ENCODE data around the gene PKIG.

DNA sequence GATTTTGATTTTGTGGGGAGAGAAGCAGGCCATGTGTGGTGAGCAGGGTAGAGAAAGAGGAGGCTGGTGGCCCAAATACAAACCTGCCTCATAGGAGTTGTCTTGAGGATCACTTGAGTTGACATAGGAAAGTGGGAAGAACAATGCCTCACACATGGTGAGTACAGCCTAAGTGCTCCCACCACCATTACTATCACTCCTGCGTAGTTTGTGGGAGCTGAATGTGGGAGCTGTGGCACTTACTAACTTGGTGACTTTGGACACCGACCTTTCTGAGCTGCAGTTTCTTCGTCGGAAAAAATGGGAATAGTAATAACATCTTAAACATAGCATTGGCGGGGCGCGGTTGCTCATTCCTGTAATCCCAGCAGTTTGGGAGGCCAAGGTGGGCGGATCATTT is 35.0 kb upstream of the PKIG start:
- TF ChIP-seq, protein P1, sequence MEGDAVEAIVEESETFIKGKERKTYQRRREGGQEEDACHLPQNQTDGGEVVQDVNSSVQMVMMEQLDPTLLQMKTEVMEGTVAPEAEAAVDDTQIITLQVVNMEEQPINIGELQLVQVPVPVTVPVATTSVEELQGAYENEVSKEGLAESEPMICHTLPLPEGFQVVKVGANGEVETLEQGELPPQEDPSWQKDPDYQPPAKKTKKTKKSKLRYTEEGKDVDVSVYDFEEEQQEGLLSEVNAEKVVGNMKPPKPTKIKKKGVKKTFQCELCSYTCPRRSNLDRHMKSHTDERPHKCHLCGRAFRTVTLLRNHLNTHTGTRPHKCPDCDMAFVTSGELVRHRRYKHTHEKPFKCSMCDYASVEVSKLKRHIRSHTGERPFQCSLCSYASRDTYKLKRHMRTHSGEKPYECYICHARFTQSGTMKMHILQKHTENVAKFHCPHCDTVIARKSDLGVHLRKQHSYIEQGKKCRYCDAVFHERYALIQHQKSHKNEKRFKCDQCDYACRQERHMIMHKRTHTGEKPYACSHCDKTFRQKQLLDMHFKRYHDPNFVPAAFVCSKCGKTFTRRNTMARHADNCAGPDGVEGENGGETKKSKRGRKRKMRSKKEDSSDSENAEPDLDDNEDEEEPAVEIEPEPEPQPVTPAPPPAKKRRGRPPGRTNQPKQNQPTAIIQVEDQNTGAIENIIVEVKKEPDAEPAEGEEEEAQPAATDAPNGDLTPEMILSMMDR (IDR thresholded peaks at IDR 0.05; ENCODE audit: borderline replicate concordance, extremely low read depth, low read length, poor library complexity, severe bottlenecking) = no peak
- TF ChIP-seq EZH2 (IDR thresholded peaks at IDR 0.05; ENCODE audit: borderline replicate concordance, low read depth, low read length, severe bottlenecking) = no peak
